ENCODE results near the gene LRCOL1.
A peak's percentile ranks its signal among the peaks of the same experiment; 100 is the strongest.

LRCOL1 gene

GRCh38 chr12:132597333-132598316 is 12.8 kb downstream of the LRCOL1 start (continued):
- TF ChIP-seq HOXA7 (CRISPR knock-in tag; IDR thresholded peaks at IDR 0.05; ENCODE audit: borderline replicate concordance) (no peak), ZNF777 (tag by site-specific recombination; IDR thresholded peaks at IDR 0.05; ENCODE audit: borderline replicate concordance) (no peak), EGR2 (tag by site-specific recombination; IDR thresholded peaks at IDR 0.05; ENCODE audit: low read depth) (no peak), ZNF549 (tag by site-specific recombination; IDR thresholded peaks at IDR 0.05) (no peak), ZNF501 (tag by site-specific recombination; IDR thresholded peaks at IDR 0.05) (no peak), ZNF776 (tag by site-specific recombination; IDR thresholded peaks at IDR 0.05; ENCODE audit: borderline replicate concordance) (peak; percentile 83; the same call in 1 of the 2 replicates), ZNF324 (tag by site-specific recombination; IDR thresholded peaks at IDR 0.05) (peak; percentile 75), ZFP69B (tag by site-specific recombination; IDR thresholded peaks at IDR 0.05) (peak; percentile 58; the same call in 1 of the 2 replicates), ZNF157 (tag by site-specific recombination; IDR thresholded peaks at IDR 0.05) (peak; percentile 61; the same call in 1 of the 2 replicates), ZNF433 (tag by site-specific recombination; IDR thresholded peaks at IDR 0.05; ENCODE audit: low read depth) (no peak), KLF9 (tag by site-specific recombination; IDR thresholded peaks at IDR 0.05; ENCODE audit: low read depth) (peak; percentile 45), ZNF416 (tag by site-specific recombination; IDR thresholded peaks at IDR 0.05) (no peak), ZNF302 (tag by site-specific recombination; IDR thresholded peaks at IDR 0.05; ENCODE audit: low read depth) (no peak), ZNF600 (tag by site-specific recombination; IDR thresholded peaks at IDR 0.05) (no peak), KLF1 (tag by site-specific recombination; IDR thresholded peaks at IDR 0.05) (peak; percentile 41; the same call in 1 of the 2 replicates), PRDM6 (tag by site-specific recombination; IDR thresholded peaks at IDR 0.05) (no peak), ZNF843 (tag by site-specific recombination; IDR thresholded peaks at IDR 0.05) (no peak), BCL11A (tag by site-specific recombination; IDR thresholded peaks at IDR 0.05; ENCODE audit: low read depth) (no peak; the same call in 1 of the 2 replicates), PRDM1 (tag by site-specific recombination; IDR thresholded peaks at IDR 0.05) (no peak; the same call in 1 of the 2 replicates), OSR2 (tag by site-specific recombination; IDR thresholded peaks at IDR 0.05) (peak; percentile 24; the same call in 1 of the 2 replicates), ZNF266 (tag by site-specific recombination; IDR thresholded peaks at IDR 0.05; ENCODE audit: low read depth) (peak; percentile 65; the same call in 1 of the 2 replicates), ZNF223 (tag by site-specific recombination; IDR thresholded peaks at IDR 0.05) (no peak), KLF16 (tag by site-specific recombination; IDR thresholded peaks at IDR 0.05) (0 out of 2 replicates have a peak, but pooled peaks have one; percentile 38), FEZF1 (tag by site-specific recombination; IDR thresholded peaks at IDR 0.05) (no peak), ZNF530 (tag by site-specific recombination; IDR thresholded peaks at IDR 0.05; ENCODE audit: low read depth) (no peak; the same call in 1 of the 2 replicates), ZNF248 (tag by site-specific recombination; IDR thresholded peaks at IDR 0.05) (peak; percentile 75; the same call in 1 of the 2 replicates)
- TF ChIP-seq, protein P1, sequence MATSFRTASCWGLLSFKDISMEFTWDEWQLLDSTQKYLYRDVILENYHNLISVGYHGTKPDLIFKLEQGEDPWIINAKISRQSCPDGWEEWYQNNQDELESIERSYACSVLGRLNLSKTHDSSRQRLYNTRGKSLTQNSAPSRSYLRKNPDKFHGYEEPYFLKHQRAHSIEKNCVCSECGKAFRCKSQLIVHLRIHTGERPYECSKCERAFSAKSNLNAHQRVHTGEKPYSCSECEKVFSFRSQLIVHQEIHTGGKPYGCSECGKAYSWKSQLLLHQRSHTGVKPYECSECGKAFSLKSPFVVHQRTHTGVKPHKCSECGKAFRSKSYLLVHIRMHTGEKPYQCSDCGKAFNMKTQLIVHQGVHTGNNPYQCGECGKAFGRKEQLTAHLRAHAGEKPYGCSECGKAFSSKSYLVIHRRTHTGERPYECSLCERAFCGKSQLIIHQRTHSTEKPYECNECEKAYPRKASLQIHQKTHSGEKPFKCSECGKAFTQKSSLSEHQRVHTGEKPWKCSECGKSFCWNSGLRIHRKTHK (tag by site-specific recombination; IDR thresholded peaks at IDR 0.05): no peak; the same call in 1 of the 2 replicates
- TF ChIP-seq, protein P2, sequence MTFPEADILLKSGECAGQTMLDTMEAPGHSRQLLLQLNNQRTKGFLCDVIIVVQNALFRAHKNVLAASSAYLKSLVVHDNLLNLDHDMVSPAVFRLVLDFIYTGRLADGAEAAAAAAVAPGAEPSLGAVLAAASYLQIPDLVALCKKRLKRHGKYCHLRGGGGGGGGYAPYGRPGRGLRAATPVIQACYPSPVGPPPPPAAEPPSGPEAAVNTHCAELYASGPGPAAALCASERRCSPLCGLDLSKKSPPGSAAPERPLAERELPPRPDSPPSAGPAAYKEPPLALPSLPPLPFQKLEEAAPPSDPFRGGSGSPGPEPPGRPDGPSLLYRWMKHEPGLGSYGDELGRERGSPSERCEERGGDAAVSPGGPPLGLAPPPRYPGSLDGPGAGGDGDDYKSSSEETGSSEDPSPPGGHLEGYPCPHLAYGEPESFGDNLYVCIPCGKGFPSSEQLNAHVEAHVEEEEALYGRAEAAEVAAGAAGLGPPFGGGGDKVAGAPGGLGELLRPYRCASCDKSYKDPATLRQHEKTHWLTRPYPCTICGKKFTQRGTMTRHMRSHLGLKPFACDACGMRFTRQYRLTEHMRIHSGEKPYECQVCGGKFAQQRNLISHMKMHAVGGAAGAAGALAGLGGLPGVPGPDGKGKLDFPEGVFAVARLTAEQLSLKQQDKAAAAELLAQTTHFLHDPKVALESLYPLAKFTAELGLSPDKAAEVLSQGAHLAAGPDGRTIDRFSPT (tag by site-specific recombination; IDR thresholded peaks at IDR 0.05): no peak
- TF ChIP-seq, protein P3, sequence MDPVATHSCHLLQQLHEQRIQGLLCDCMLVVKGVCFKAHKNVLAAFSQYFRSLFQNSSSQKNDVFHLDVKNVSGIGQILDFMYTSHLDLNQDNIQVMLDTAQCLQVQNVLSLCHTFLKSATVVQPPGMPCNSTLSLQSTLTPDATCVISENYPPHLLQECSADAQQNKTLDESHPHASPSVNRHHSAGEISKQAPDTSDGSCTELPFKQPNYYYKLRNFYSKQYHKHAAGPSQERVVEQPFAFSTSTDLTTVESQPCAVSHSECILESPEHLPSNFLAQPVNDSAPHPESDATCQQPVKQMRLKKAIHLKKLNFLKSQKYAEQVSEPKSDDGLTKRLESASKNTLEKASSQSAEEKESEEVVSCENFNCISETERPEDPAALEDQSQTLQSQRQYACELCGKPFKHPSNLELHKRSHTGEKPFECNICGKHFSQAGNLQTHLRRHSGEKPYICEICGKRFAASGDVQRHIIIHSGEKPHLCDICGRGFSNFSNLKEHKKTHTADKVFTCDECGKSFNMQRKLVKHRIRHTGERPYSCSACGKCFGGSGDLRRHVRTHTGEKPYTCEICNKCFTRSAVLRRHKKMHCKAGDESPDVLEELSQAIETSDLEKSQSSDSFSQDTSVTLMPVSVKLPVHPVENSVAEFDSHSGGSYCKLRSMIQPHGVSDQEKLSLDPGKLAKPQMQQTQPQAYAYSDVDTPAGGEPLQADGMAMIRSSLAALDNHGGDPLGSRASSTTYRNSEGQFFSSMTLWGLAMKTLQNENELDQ (tag by site-specific recombination; IDR thresholded peaks at IDR 0.05; ENCODE audit: low read depth): 0 out of 2 replicates have a peak, but pooled peaks have one; percentile 27
- TF ChIP-seq, protein P4, sequence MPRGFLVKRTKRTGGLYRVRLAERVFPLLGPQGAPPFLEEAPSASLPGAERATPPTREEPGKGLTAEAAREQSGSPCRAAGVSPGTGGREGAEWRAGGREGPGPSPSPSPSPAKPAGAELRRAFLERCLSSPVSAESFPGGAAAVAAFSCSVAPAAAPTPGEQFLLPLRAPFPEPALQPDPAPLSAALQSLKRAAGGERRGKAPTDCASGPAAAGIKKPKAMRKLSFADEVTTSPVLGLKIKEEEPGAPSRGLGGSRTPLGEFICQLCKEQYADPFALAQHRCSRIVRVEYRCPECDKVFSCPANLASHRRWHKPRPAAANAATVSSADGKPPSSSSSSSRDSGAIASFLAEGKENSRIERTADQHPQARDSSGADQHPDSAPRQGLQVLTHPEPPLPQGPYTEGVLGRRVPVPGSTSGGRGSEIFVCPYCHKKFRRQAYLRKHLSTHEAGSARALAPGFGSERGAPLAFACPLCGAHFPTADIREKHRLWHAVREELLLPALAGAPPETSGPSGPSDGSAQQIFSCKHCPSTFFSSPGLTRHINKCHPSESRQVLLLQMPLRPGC (tag by site-specific recombination; IDR thresholded peaks at IDR 0.05): peak; percentile 45; the same call in 1 of the 2 replicates
